Naive thymus-derived CD8-positive, alpha-beta T cell (primary cell): ENCODE results near the gene TRPM7. TPM values are rescaled to one million over a fixed set of nuclear protein-coding genes. Genes with fewer than 3 reads are reported as not detected.

Experiments used
- ATAC-seq, 2 donors: fragments of 150-1000 bp; cut with Tn5 transposase in 1 of 2; sonication (Bioruptor Pico), chemical (Tn5 transposase) in 1 of 2; 1 replicate in 1 of 2; 2 replicates in 1 of 2; pipeline ENCODE4 v1.10.0; 2021; ENCODE audit warnings: mild to moderate bottlenecking in 2 of 2, moderate library complexity in 2 of 2
- POLR2A ChIA-PET: fragments of 350-600 bp; sonication (Branson Sonifier 250); formaldehyde crosslinking; loops from one replicate; lab custom pipeline; 2021; ENCODE audit warnings: antibody characterized with exemption; lab: Charles Lee
- DNase-seq, 10 donors: peaks; one replicate each; pipeline versions ENCODE4 v3.0.0 to v3.0.0-alpha.2; 2020 to 2022
- H3K27ac Mint-ChIP-seq, 10 donors: one replicate each; pipeline ENCODE4 v1.8.0; 2020 to 2022; ENCODE audit warnings: mild to moderate bottlenecking in 10 of 10, mixed read lengths in 10 of 10, moderate library complexity in 4 of 10, inconsistent platforms in 1 of 10
- H3K27me3 Mint-ChIP-seq, 5 donors: one replicate each; pipeline ENCODE4 v1.8.0; 2021 to 2022; ENCODE audit warnings: mixed read lengths in 5 of 5
- H3K36me3 Mint-ChIP-seq, 3 donors: one replicate each; pipeline ENCODE4 v1.8.0; 2020 to 2022; ENCODE audit warnings: mixed read lengths in 3 of 3, mild to moderate bottlenecking in 2 of 3, inconsistent platforms in 1 of 3
- H3K4me1 Mint-ChIP-seq, 4 donors: one replicate each; pipeline ENCODE4 v1.8.0; 2021 to 2022; ENCODE audit warnings: mixed read lengths in 4 of 4
- H3K4me3 Mint-ChIP-seq, 10 donors: one replicate each; pipeline ENCODE4 v1.8.0; 2020 to 2022; ENCODE audit warnings: mild to moderate bottlenecking in 10 of 10, mixed read lengths in 10 of 10, moderate library complexity in 6 of 10, inconsistent platforms in 1 of 10
- H3K9me3 Mint-ChIP-seq, 9 donors: one replicate each; pipeline ENCODE4 v1.8.0; 2020 to 2022; ENCODE audit warnings: mixed read lengths in 9 of 9, mild to moderate bottlenecking in 3 of 9, inconsistent platforms in 1 of 9, moderate library complexity in 1 of 9
- polyA plus RNA-seq, 3 donors: library from polyadenylated mRNA; unstranded; fragments of 300-500 nt; fragmentation: Illumina TruSeq; gene quantifications; one replicate each; pipeline ENCODE4 v1.2.3, GENCODE V29; 2021
- total RNA-seq, 8 experiments: library from RNA in 2 of 8; stranded (reverse) in 2 of 8; gene quantifications; one replicate each; pipeline ENCODE4 v1.2.3 and lab custom pipeline; 2021 to 2026

Gene TRPM7, protein sequence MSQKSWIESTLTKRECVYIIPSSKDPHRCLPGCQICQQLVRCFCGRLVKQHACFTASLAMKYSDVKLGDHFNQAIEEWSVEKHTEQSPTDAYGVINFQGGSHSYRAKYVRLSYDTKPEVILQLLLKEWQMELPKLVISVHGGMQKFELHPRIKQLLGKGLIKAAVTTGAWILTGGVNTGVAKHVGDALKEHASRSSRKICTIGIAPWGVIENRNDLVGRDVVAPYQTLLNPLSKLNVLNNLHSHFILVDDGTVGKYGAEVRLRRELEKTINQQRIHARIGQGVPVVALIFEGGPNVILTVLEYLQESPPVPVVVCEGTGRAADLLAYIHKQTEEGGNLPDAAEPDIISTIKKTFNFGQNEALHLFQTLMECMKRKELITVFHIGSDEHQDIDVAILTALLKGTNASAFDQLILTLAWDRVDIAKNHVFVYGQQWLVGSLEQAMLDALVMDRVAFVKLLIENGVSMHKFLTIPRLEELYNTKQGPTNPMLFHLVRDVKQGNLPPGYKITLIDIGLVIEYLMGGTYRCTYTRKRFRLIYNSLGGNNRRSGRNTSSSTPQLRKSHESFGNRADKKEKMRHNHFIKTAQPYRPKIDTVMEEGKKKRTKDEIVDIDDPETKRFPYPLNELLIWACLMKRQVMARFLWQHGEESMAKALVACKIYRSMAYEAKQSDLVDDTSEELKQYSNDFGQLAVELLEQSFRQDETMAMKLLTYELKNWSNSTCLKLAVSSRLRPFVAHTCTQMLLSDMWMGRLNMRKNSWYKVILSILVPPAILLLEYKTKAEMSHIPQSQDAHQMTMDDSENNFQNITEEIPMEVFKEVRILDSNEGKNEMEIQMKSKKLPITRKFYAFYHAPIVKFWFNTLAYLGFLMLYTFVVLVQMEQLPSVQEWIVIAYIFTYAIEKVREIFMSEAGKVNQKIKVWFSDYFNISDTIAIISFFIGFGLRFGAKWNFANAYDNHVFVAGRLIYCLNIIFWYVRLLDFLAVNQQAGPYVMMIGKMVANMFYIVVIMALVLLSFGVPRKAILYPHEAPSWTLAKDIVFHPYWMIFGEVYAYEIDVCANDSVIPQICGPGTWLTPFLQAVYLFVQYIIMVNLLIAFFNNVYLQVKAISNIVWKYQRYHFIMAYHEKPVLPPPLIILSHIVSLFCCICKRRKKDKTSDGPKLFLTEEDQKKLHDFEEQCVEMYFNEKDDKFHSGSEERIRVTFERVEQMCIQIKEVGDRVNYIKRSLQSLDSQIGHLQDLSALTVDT (N-terminal part only)
- total RNA-seq (10 to 100 TPM; 62.8 to 69.2 TPM), polyA plus RNA-seq (10 to 100 TPM; 13.4 to 14.2 (median 13.7) TPM), total RNA-seq (lab: John Stamatoyannopoulos, UW) (130 to 361 (median 271) reads per million in 6 experiments)

DNA sequence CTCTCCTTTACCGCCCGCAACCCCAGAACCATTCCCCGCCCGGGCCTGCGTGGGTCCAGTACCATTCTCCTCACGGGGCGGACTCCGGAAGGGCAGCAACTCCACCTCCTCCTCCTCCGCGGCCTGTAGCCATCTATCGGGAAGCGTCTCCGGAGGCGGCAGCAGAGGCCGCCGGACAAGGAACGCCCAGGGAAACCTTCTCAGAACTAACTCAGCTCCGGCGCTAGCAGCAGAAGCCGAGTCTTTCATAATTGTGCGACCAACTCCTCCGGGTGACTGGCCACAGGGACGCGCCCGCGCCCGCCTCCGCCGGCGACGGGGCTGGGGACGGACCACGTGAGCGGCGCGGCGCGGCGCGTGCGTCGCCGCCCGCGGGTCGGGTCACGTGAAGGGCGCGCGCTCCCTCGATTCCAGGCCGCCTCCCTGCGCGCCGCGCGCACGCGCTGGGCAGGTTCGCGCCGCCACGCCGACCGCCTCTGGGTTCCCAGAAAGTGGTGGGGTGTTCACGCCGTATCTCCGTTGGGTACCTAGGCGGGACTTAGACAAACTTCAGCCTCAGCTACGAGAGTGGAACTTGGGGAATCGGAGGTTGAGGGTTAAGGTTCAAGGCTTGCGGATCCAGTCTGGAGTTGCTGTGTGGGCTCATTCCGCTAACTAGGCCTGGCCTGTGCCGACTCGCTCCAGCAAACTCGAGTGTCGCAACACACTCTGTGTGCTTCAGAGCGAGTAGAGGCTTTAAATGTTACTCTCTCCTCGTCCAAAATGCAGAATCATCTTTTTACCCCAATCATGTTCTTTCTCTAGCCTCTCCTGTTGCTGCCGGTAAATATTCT, at the start of gene TRPM7:
TSS of gene TRPM7 (minus strand) at position 329 of the 833 bp plus-strand sequence. CDS start at position 65, 264 bp downstream.
- H3K4me1 Mint-ChIP-seq, result peaks cover 22 to 58% (median 54%) of the 10 kb centered on the region in 4 donors

DNA sequence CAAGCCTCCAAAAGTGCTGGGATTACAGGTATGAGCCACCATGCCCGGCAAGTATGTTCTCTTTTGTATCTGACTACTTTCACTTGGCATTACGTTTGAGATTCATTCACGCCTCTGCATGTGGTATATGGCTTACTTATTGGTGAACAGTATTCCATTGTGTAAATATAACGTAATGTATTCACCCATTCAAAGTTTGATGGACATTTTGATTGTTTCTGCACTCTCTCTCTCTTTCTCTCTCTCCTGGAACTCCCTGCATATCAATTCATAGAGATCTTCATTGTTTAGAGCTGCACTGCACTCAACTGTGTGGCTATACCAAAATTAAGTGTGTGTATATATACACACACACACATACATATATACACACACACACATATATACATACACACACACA, 48.6 kb upstream of the TRPM7 start:
- POLR2A ChIA-PET, result no interaction called here
- peaks cover 16 to 84% (median 35%) of the 10 kb centered on the region in 3 donors for H3K36me3 Mint-ChIP-seq
- ATAC-seq (no peak), DNase-seq (no peak)
- H3K4me1 Mint-ChIP-seq, result peaks cover 0 to 2% (median 0%) of the 10 kb centered on the region in 4 donors
- H3K9me3 Mint-ChIP-seq, result no peaks in the 10 kb centered on the region
- H3K27ac Mint-ChIP-seq, result peak overlapping the region in 1 of 10 donors; percentile 9
- H3K4me3 Mint-ChIP-seq, result no peak overlapping the region
- no peaks in the 10 kb centered on the region for H3K27me3 Mint-ChIP-seq

More for the DNA sequence above, at the start of gene TRPM7:
- DNase-seq (peak; percentile 79 to 91 (median 86)), ATAC-seq (peak; percentile 81 to 82)
- Mint-ChIP-seq H3K27me3 (no peaks in the 10 kb centered on the region), H3K9me3 (no peaks in the 10 kb centered on the region), H3K4me3 (peak within 1 kb of the TSS; percentile 83 to 99 (median 97)), H3K36me3 (peaks cover 0 to 33% (median 1%) of the 10 kb centered on the region in 3 donors), H3K27ac (peak within 1 kb of the TSS; percentile 90 to 99 (median 98))
- POLR2A ChIA-PET, result interaction anchor here (0.5 to 1.3 kb wide), 8 partner anchors 9 to 1484 kb away, joined by 3 to 5 read pairs (median 3); partner anchors contain the start of gene SPPL2A

DNA sequence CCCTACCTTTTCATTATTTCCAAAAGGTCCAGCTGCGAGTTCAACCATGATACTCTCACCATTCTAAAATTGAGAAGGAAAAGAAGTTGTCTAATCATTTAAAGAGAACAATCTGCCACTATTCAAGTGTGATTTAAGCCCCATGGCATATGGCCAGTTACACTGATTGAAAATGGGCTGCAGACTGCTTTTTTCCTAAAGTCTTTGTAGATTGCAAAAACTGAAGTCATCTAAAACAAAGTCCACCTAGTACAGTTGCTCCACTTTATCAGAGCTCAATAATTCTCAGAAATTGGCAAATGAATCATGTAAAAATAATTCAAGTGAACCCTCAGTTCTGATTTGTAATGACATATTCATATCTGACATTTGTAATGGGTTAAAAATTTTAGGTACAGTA, 39.7 kb upstream of the TRPM7 start:
- DNase-seq, result no peak
- POLR2A ChIA-PET, result no interaction called here
- Mint-ChIP-seq H3K4me3 (no peak overlapping the region), H3K27ac (no peak overlapping the region), H3K27me3 (no peaks in the 10 kb centered on the region), H3K36me3 (peaks cover 0 to 81% (median 8%) of the 10 kb centered on the region in 3 donors), H3K4me1 (peaks cover 0 to 2% (median 0%) of the 10 kb centered on the region in 4 donors), H3K9me3 (no peaks in the 10 kb centered on the region)
- ATAC-seq, result no peak

DNA sequence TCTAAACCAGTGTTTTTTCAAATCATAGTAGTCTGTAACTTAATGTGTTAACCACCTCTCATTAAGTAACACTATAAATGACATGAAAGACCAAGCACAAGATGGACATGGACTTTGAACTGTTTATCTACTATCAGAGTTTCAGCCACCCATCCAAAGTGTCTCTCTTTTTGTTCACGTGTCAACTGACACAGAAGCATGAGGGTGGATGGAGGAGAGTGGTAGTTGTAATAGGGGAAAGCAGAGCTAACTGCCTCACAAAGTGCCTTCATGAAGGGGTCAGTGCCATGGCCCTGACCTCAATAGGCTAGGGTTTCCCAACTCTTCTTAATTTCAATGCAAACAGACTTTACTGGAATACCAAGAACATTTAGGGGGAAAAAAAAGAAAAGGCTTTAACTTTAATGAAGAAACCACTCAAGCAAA, 32.1 kb upstream of the TRPM7 start:
- no peak for ATAC-seq
- H3K36me3 Mint-ChIP-seq, result peaks cover 0 to 74% (median 11%) of the 10 kb centered on the region in 3 donors

DNA sequence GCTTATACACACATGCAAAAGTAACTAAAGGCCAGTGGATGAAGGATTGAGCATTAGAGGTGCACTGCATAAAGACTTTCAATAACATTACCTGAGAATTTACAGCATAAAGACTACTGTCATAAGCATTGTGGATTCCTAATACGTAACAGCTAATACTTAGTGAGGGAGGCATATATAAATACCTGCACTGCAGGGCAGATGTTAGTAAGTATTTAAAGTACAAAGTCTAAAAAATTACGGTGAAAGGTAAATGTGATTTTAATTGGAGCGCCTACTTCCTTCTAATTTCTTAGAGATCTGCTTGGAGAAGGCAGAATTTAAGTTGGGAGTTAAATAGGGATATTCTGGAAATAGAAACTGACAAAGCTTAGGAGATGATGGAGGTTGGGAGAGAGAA, 25.4 kb upstream of the TRPM7 start:
- DNase-seq (no peak), ATAC-seq (no peak)
- H3K27ac Mint-ChIP-seq, result peak overlapping the region in 1 of 10 donors; percentile 41
- H3K9me3 Mint-ChIP-seq, result no peaks in the 10 kb centered on the region
- H3K36me3 Mint-ChIP-seq, result peaks cover 0 to 48% (median 2%) of the 10 kb centered on the region in 3 donors
- H3K4me3 Mint-ChIP-seq, result no peak overlapping the region
- H3K4me1 Mint-ChIP-seq, result no peaks in the 10 kb centered on the region
- H3K27me3 Mint-ChIP-seq, result no peaks in the 10 kb centered on the region
- POLR2A ChIA-PET, result no interaction called here

More for the DNA sequence above, 32.1 kb upstream of the TRPM7 start:
- Mint-ChIP-seq H3K9me3 (no peaks in the 10 kb centered on the region), H3K4me3 (no peak overlapping the region), H3K4me1 (no peaks in the 10 kb centered on the region), H3K27me3 (no peaks in the 10 kb centered on the region), H3K27ac (peak overlapping the region in 1 of 10 donors; percentile 32)
- no peak for DNase-seq
- POLR2A ChIA-PET, result interaction anchor here (0.6 kb wide), 1 partner anchor 37 kb away, joined by 3 read pairs; no protein-coding TSS in a partner anchor

DNA sequence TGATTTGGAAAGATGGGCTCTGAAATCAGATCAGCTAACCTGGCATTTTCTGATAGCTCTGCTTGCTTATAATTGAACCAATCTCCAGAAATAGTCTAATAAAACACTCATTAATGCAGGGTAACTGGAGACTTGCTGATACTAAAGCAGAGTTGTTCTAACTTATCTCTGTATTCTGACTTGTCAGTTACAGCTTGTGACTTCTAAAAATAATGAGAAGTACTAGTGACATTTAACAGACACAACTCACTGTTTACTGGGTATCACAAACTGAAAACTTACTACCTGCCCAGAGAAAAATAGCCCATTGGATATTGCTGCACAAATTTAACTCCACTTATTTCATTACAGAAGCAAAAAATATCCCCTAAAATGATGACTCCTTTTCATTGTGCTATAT, 24.0 kb upstream of the TRPM7 start:
- no peak for DNase-seq
- Mint-ChIP-seq H3K27me3 (no peaks in the 10 kb centered on the region), H3K4me1 (no peaks in the 10 kb centered on the region), H3K9me3 (no peaks in the 10 kb centered on the region), H3K36me3 (peaks cover 0 to 46% (median 4%) of the 10 kb centered on the region in 3 donors), H3K27ac (peak overlapping the region in 1 of 10 donors; percentile 54), H3K4me3 (no peak overlapping the region)
- no peak for ATAC-seq
- POLR2A ChIA-PET, result no interaction called here

DNA sequence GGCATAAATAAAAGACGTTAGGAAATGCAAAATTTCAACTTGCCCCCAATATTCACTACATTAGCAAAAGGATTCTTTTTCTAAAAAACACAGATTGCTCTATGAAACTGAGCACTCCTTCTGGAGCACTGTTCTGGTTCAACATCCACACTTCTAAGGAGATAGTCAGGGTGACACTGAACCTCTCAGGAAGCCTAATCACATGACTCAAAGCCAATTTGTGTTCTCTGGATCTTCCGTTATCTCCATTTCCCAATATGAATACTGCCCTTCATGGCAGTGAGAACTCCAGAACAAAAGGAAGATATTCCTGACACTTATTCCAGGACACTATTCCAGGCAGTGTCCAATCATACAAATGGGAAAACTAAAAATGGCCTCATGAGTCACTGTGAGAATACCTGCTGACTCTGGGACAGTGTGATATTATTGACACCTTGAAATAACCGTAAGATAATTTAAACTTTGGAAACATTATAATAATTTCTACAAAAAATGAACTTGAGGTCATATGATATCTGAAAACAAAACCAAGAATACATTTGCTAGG, 21.4 kb upstream of the TRPM7 start:
- Mint-ChIP-seq H3K4me3 (no peak overlapping the region), H3K36me3 (peaks cover 0 to 38% (median 2%) of the 10 kb centered on the region in 3 donors), H3K27me3 (no peaks in the 10 kb centered on the region), H3K4me1 (no peaks in the 10 kb centered on the region), H3K27ac (no peak overlapping the region), H3K9me3 (no peaks in the 10 kb centered on the region)
- POLR2A ChIA-PET, result no interaction called here
- DNase-seq, result no peak
- no peak for ATAC-seq

DNA sequence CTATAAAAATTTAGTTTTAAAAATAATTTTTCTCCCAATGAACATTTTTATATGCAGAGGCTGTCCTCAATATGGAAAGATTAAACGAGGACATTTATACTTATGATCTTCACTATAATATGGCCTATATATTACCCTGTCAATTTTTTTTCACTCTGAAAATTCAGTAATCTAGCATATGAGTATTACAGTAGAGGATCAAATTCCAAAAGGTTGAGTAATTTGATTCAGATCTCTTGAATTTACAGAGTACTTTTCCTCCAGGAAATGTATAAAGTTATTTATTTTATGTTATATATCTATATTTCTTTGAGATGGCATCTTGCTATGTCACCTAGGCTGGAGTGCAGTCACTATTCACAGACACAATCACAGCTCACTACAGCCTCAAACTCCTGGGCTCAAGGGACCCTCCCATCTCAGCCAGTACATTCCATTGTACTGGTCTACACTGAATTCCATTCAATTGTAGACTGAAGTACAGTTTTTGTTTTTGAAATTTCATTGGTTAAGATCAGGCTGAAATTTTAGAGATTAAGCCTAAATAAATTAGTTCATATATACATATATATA, 16.3 kb upstream of the TRPM7 start:
- peaks cover 0 to 23% (median 4%) of the 10 kb centered on the region in 3 donors for H3K36me3 Mint-ChIP-seq
- ATAC-seq, result no peak
- no peak for DNase-seq
- POLR2A ChIA-PET, result no interaction called here
- no peaks in the 10 kb centered on the region for H3K27me3 Mint-ChIP-seq
- no peak overlapping the region for H3K4me3 Mint-ChIP-seq
- no peak overlapping the region for H3K27ac Mint-ChIP-seq
- H3K4me1 Mint-ChIP-seq, result no peaks in the 10 kb centered on the region
- H3K9me3 Mint-ChIP-seq, result no peaks in the 10 kb centered on the region

DNA sequence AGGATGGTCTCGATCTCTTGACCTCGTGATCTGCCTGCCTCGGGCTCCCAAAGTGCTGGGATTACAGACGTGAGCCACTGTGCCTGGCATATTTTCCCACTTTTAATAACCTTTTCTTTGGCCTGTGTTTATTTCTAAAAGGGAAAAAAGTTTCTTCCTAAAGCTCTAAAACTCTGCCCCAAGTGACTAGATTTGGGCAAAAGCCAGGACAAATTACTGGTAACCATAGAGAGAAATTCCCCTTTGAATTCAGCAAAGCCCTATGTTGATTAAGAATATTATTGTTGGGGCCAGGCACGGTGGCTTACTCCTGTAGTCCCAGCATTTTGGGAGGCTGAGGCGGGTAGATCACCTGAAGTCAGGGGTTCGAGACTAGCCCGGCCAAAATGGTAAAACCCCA, 11.5 kb upstream of the TRPM7 start:
- Mint-ChIP-seq H3K4me1 (no peaks in the 10 kb centered on the region), H3K36me3 (peaks cover 0 to 8% (median 2%) of the 10 kb centered on the region in 3 donors), H3K27me3 (no peaks in the 10 kb centered on the region), H3K9me3 (no peaks in the 10 kb centered on the region), H3K4me3 (no peak overlapping the region), H3K27ac (no peak overlapping the region)
- DNase-seq, result no peak
- no peak for ATAC-seq
- POLR2A ChIA-PET, result no interaction called here

DNA sequence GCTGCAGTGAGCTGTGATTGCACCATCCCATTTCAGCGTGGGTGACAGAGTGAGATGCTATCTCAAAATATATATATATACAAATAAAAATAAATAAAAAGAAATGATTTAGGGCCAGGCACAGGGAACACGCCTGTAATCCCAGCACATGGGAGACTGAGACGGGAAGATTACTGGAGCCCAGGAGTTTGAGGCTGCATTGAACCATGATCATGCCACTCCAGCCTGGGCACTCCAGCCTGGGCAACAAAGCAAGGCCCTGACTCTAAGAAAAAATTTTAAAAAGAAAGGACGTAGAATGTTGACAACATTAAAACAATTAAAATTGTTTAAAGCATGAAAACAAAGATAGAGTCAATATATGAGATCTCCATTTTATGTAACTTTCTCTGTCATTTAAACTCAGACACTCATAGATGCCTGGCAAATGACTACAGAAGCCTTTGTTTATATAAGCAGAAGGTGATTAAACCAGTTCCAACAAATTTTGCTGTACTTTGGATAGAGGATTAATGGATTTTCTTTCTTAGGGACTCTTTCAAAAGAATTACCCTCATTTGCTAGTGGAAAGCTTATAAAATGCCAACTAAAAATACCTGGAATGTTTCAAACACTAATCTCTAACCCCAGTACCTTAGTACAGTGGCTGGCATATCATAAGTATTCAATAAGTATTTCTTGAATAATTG, 10.7 kb upstream of the TRPM7 start:
- Mint-ChIP-seq H3K27me3 (no peaks in the 10 kb centered on the region), H3K4me3 (no peak overlapping the region), H3K4me1 (no peaks in the 10 kb centered on the region), H3K36me3 (peaks cover 0 to 8% (median 2%) of the 10 kb centered on the region in 3 donors), H3K9me3 (no peaks in the 10 kb centered on the region), H3K27ac (no peak overlapping the region)
- ATAC-seq, result no peak
- no peak for DNase-seq
- POLR2A ChIA-PET, result no interaction called here
